GF-D8 (cell line): ENCODE results near the gene SLC22A7.

Experiments
- DNase-seq: peaks from one replicate; lab custom pipeline; 2025; lab: John Stamatoyannopoulos, UW

SLC22A7 gene

DNA sequence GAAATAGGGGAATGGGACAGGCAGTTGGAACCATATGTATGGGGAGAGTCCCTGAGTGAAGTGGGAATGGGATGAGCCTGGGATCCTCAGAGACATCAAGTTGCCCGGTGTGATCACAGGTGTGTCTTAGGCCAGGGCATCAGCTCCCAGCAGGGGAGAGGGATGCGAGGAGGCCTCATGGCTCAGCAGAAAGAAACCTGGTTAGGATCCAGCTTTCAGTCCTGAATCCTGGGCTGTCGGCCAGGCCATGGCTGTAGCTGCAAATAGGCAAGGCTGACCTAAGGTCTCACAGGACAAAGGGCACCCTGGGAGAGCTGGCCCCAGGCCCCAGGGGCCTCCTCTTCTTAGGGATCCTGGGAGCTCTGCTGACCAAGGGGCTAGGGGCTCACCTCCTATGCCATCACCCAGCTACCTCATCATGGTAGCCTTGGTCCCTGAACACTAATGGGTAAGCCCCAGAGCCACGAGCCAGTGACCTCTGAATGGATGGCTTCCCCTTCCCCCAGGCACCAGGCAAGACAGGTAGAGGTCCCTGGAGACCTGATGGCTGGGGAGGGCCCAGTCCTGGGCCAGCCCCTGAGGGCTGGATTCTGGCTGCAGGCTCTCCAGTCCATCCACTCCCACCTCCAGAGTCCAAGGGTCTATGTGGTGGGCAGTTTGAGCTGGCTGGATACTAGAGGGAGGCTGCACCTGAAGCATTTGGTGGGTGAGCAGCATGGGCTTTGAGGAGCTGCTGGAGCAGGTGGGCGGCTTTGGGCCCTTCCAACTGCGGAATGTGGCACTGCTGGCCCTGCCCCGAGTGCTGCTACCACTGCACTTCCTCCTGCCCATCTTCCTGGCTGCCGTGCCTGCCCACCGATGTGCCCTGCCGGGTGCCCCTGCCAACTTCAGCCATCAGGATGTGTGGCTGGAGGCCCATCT lies at the start of gene SLC22A7:
Gene SLC22A7, plus strand, starts transcription at position 617 of the 921 bp plus-strand sequence. Its CDS starts 99 bp downstream, at position 716.
- no peak for DNase-seq

DNA sequence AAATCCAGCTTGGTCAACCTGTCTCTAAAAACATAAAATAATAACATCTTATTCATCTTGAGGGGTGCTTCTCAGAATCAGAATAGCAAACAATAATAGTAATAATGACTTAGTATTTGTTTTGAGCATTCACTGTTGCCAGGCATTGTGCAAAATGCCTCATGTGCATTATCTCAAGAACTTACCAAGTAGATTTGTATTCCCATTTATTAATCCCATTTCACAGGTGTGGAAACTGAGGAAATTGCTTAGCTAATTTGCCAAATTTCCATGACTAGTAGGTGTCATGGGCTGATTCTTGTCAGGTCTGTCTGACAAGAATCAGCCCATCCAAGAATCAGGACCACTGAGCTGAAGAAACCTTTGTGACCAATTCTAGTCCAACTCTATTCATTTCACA lies 49.3 kb upstream of the SLC22A7 start:
- no peak for DNase-seq

DNA sequence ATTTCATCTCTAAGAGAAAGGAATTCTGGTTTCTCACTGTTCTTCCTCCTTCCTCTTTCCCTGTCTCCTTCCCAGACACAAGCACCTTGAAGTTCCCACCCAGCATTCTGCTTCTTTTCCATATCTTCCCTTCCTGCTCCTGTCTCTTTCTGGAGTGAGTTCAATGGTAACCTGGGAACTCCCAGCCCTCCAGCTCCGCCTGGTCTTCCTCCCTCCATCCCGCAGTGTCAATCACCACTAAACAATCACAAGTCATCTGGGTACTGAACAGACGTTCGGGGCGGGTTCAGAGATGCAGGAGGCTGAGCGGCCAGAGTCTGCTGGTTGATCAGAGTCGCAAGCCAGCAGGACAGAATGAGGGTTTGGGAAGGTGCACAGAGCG lies 47.1 kb upstream of the SLC22A7 start:
- no peak for DNase-seq

- no peak for DNase-seq
Observed at GRCh38 chr6:43253401-43253800, 44.7 kb upstream of the SLC22A7 start.

GRCh38 chr6:43254138-43254817 lies 43.8 kb upstream of the SLC22A7 start:
- DNase-seq: no peak

DNA sequence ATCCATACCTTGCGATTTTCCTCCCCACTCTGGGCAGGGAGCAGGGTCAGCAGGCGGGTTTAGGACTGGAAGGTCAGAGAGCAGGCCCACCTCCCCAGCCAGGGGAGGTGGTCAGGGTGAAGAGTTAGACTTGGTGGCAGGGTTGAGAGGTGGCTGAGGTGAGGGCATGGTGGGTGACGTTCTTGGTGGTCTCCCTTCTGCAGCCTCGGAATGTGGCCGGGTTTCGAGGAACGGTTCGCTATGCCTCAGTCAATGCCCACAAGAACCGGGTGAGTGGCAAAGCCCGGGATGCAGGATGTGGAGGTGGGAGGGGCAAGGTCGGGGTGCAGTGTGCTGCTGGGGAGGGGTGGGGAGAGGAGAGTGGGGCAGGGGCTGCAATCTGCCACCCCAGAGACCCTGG lies 43.2 kb upstream of the SLC22A7 start:
- DNase-seq: no peak

- no peak for DNase-seq
Observed at GRCh38 chr6:43255408-43256054, 42.5 kb upstream of the SLC22A7 start.

DNA sequence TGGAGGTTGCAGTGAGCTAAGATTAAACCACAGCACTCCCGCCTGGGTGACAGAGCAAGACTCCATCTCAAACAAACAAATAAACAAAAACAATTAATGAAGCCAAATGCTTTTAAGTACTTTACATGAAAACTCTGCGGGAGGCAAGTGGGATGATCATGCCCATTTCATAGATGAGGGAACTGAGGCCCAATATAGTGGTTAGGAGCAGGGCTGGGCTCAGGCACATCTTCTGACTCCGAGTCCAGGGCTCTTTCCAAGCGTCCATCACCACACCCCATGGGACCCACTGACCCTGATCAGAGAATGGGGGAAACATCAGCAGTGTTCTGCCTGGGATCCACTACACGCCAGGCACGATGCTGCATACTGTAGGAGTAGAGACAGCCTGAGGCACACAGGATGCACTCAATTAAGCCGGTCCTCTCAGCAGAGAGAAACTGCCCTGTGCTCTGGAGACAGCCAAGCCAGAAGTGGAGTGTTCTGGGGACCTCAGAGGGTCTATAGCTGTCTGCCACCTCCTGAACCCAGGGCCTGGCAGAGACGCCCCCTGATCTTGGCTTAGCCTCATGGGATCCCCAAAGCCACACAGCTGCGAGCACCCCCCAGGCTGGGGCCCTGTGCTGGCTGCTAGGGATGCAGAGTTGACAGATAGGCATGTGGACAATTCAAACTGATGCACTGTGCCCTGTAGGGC lies 41.2 kb upstream of the SLC22A7 start:
- DNase-seq: no peak

DNA sequence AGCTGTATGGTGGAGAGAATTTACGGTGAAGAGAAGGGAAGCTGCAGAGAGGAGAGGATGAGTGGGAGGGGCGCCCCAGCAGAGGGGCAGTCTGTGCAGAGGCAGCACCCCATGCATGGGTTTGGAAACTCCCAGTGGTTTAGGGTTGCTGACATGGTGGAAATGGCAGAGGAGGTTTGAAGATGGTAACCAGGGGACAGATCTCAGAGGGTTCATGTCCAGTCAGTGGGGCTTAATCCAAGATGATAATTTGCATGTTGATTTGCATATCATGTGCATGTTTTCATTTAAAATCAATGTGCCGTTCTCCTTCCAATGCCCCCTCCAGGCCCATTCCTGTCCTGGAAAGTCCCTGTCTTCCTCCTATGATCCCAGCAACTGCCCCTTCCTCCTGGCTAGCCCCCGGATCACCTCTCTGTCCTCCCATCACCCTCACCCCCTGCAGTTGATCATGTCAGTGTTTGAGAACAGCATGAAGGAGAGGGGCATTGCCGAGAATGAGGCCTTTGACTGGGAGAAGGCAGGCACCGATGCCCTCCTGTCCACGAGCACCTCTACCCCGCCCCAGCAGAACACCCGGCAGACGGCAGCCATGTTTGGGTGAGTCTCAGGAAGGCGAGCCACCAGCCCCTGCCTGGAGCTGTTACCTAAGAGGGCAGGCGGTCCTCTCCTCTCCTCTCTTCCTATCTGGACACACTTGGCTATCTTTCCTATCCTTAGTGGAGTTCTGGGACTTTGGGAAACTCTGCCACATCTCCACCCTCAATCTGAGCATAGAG lies 40.5 kb upstream of the SLC22A7 start:
- DNase-seq: no peak

GRCh38 chr6:43258180-43258579 lies 39.9 kb upstream of the SLC22A7 start:
- no peak for DNase-seq

- no peak for DNase-seq
Observed at GRCh38 chr6:43258807-43259686, 39.0 kb upstream of the SLC22A7 start.

DNA sequence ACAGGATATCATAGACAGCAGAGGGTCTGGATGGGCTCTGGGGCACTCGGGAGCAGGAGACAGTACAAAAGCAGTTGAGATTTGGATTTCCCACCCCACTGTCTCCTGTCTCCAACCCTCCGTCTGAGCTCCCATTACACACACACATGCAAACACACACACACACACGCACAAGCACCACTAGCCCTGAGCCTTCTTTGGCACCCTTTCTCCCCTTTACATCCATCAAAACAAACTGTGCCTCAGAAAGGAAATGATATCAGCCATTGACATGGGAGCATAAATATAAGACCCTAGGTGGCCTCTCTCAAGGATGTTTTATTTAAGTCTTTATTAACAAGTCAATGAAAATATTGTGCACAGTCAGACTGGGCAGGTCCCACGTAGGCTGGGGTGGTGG lies 37.3 kb upstream of the SLC22A7 start:
- DNase-seq: no peak

DNA sequence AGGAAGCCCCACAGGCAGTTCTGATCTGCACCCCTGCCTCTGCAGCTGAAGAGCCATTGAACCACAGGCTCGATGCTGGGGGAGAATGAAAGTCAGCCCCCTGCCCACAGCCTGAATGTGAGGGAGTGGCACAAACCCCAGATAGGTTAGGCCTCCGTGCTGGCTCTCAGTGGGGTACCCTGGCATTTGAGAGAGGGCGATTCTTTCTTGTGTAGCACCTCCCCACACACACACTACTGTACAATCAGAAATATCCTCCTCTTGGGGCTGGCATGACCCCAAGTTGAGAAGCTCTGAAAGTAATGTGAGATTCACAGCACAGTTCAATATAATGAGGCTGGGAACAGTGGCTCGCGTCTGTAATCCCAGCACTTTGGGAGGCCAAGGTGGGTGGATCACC lies 36.9 kb upstream of the SLC22A7 start:
- DNase-seq: no peak

DNA sequence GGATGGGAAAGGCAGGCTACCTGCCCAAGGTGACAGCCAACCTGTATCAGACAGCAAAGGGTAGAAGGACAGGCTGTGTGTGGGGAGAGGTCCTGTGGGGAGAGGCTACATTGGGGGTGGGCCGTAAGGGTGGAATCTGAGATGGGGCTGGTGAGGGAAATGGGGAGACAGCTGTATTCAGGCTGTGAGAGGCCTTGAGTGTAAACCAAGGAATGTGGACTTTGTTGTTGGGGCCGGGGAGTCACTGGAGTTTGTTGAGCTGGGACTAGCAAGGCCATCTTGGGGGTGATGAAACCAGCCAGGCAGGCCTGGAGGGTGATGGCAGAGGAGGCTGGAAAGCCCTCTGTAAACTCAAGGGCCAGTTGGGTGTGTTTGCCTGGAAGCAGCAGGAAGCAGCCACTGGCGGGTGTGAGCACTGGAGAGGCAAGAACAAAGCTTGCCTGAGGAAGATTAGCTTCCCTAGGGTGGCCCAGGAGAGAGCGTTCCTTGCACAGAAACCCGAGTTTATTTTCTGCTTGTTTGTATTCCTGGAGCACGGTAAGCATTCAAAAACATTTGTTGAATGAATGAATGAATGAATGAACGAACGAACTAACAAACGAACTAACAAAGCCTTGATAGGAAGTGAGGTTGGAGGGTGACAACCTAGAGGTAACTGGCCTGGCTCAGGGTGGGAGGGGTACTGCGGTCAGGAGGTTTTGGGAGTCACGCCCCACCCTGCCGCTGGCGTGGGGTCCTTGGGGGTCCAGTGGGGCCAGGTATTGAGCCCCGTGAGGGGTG lies 35.9 kb upstream of the SLC22A7 start:
- no peak for DNase-seq

GRCh38 chr6:43262780-43263313 lies 35.2 kb upstream of the SLC22A7 start:
- DNase-seq: no peak

DNA sequence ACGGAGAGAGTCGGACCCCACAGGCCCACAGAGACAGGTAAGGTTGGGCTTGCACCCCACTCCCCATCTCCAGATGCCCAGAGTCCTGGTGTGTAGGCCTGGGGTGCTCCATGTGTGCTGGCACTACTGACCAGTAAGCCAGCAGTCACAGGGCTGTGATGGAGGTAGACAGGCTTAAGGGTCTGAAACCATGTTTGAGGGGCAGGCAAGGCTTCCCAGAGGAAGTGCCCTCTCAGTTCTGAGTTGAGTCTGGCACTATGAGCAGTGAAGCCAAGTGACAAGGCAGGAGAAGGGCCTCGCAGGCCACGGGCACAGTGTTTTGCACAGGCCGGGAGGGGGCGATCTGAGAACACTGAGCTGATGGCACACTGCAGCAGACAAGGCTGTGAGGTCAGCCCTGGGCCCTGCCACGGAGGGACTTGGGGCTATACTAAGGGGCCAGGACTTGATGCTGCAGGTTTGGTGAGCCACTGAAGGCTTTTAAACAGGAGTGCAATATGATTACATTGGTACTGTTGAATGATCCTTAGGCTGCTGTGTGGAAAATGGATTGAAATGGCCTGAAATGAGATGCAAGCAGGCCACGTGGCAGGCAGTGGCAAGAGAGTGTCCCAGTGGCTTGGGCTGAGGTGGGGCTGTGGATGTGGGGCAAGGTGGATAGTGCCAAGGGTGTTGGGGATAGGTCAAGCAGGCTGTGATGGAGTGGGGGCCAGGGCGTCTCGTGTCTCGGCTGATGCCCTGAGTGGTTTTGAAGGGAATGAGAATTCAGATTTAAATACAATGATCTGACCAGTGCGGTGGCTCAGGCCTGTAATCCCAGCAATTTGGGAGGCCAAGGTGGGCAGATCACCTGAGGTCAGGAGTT lies 34.5 kb upstream of the SLC22A7 start:
- DNase-seq: peak; percentile 21

- no peak for DNase-seq
Observed at GRCh38 chr6:43264599-43265145, 33.4 kb upstream of the SLC22A7 start.

DNA sequence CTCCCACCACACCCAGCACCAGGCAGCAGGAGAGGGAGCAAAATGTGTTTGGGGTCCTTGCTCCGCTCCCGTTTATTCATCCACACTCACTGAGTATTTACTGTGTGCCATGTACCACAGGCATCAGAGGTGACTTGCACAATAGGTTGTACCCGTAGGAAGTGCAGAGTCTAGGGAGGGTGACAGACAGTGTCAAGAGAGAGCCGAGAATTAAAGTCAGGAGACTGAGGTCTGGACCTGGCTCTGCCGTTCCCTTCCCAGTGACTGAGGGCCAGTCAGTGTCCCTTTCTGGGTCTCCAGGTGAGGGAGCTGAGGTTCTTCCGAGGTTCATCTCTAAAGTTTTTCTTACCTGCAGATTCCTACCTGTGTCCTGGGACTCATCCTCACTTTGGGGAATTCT lies 32.5 kb upstream of the SLC22A7 start:
- no peak for DNase-seq
